ENCODE data around the gene MINDY4.

Gene MINDY4

DNA sequence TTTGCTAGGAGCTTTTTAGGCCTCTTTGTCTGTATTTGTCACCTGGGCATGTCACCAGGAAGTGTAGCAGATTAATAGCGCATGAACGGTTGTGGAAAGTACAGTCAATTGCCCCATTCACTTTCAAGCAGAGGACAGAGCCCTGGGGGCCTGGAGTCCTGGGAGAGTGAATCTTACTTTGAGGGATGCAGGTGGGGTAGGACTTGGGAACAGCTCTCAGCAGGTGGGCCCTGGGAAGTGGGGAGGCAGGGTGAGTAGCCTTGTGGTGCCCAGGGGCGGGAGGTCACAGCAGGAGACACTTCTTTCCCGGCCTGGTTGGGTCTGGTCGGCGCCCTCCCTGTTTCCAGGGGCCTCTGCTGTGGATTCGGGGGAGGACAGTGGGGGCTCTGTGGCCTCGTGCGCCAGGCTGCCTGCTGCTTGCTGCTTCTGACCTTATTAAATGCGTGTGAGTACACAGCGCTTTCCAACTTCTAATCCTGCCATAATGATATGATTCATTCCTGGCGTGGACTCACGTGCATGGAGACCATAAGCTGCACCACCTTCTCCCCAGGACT, 88.8 kb downstream of the MINDY4 start:
- no peak for DNase-seq

DNA sequence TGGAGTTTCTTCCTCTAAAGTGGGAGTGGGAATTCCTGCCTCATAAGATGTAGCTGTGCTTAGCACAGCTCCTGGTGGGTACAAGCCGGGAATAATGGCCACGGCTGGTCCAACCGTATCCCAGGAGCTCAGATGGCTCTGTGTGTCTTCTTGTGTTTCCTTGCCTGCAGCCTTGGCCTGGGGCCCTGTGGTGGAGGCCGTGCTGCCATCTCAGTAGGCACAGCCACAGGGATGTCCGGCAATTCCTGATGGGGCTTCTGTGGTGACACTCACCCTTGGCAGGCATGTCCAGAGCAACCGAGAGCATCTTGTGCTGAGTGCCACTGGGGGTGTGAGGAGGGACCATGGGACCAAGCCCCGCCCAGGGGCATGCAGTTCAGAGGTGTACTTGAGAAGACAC, 90.4 kb downstream of the MINDY4 start:
- DNase-seq: no peak

DNA sequence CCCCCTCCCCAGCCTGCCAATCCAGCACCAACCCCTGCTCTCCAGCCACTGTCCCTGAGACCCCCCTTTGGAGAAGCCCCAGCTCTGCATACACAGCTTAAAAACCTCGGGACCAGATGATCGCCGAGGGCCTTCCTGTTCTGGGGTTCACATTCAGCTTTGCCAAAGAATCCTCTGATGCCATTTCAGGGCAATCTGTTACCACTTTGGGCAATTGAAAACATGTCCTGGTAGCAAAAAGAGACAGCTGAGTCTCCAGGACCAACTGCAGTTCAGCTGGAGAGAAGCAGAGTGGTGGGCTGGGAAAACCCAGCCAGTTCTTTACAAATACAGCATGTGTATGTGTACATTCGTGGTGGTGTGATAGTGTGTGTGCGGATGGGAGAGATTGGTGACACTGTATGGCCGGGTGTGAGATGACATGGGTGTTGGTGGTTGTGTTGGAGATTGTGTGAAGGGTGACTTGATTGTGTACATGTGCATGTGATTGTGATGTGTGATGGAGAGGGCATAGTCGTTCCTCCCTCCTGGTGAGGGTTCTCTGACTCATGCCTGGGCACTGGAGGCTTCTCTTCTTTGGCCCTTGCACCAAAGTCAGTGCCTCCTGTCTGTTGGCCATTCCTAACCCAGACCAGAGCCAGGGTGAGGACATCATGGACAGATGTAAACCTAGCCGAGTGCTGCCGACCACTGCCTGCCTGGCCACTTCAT, 91.9 kb downstream of the MINDY4 start:
- DNase-seq: no peak

DNA sequence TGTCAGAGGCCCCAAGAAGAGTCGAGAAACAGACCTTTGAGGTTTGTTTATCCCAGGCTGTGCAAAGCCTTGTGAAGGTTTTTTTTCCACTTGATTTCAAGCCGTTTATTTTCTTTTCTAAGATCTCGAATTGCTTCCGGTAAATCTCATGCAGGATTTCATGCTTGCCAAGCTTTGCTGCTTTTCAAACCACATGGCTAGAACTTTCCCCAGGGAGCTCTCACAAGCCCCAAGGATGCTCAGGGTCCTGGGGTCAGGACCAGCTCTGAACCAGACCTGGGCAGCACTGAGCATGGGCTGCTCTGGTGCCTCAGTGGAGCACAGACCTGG, 92.5 kb downstream of the MINDY4 start:
- DNase-seq: no peak

DNA sequence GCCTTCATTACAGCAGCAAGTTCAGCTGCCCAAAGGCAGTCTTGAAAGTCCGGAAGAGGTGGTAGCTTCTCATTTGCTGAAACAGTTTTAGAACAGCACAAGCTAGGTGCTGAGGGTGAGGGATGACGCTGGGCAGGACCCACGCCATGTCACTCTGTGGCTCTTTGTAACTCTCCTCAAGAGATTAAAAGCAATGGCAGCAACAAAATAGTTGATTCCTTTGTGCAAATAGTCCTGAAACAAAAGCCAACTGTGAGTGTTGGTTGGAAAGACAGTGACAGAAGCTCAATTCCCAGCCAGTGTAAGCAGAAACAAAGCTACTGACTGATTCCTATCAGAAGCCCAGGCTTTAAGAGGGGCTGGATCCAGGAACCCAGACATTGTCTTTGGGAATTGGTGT, 92.9 kb downstream of the MINDY4 start:
- no peak for DNase-seq

DNA sequence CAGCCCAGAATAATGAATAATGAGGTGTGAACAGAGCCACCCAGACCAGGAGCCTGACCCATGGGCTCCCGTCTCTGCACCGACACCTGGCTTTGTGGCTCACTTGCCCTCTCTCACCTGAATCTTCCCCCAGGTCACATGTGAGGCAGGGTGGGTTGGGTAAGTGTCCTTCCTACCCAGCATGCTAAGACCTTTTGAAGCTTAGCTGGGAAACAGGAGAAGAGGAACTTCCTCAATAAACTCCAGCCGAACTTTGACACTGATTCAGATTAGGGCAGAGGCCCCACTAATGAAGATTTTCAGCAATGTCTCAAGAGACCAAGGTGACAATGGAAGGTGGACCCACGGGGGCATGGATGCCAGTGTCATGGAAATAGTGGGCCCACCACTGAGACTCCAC, 93.9 kb downstream of the MINDY4 start:
- DNase-seq: no peak

DNA sequence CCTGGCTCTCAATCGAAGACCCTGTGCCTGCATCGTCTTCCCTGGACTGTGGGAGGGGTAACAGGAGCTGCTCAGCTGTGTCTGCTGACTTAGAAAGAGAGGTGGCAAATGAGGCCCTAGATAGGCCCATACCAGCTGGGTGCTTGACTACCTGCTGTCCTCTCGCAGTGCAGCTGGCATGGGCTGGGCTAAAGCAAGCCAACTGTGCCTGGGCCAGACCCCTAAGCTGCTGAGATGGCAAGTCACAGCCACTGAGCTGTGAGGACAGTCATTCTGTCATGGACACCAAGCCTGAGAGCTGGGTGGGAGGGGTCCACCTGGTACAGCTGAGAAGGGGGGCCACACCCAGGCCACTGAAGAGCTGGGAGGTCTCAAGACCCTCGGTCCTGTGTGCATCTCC, 94.6 kb downstream of the MINDY4 start:
- DNase-seq: no peak

DNA sequence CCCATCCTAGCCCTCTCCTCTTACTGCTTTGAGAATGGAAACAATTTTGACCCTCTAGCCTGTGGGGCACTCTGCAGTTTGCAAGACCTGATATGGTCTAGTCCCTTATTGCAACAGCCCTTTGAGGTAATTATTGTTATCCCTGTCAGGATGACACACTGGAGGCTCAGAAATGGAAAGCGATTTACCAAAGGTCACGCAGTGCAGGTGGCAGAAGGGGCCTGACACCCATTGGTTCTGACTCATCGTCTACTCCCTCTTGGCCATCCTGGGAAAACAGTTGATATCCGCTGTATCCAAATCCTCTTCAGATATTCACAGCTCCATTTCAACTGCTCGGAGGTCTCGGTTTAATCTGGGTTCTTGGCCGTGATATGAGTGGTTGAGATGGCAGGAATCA, 95.7 kb downstream of the MINDY4 start:
- DNase-seq: no peak

DNA sequence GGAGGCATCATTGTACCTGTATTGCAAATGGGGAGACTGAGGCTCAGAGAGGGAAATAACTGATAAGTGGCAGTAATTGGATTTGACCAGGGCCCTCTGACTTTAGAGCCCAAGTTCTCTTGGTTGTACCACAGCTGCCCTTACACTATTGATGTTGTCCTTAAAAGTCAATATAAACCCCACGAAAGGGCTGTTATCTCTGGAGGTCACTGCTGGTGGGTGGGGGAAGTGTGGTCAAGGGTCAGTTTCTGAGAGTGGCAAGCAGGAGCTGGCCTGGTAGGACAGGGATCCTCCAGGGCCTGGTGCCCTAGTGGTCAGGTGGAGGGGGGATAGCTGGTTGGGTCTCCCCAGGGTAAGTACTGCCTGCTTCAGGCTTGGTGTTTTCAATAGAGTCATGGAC, 96.3 kb downstream of the MINDY4 start:
- DNase-seq: no peak

DNA sequence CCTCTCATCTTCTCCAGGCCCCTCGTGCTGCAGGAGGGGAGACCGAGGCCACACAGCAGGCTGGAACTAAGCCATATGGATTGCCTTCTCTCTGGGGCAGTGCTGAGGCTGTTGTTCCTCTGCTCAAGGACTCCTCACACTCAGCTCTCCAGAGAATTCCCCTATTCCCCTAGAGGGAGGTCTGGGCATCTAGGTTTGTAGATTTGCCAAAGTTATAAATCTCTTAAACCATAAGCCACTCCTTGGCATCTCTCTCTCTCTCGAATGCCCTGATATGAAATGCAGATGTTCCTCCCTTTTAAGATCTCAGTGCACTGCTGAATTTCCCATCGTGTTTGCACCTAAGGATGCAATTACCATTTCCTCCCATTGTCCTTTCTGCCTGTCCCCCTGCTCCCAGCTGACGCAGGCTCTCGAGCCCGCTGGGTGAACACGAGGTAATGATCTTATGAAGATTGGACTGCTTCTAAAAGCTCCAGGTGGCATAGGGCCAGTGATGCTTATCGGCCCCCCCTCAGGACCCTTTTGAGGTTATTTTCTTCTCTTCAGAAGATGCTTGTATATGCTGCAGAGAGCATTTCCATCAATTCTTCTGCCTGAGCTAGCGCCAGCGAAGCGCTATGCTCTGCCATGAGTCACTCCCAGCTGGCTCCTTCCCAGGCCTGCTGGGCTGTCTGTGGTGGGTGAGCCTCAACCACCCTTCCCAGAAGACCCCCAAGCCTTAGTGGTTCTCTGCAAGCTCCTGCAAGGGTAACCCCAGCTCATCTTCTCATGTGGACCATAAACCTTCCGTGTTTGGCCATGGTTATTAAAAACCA, 98.8 kb downstream of the MINDY4 start:
- DNase-seq: no peak

DNA sequence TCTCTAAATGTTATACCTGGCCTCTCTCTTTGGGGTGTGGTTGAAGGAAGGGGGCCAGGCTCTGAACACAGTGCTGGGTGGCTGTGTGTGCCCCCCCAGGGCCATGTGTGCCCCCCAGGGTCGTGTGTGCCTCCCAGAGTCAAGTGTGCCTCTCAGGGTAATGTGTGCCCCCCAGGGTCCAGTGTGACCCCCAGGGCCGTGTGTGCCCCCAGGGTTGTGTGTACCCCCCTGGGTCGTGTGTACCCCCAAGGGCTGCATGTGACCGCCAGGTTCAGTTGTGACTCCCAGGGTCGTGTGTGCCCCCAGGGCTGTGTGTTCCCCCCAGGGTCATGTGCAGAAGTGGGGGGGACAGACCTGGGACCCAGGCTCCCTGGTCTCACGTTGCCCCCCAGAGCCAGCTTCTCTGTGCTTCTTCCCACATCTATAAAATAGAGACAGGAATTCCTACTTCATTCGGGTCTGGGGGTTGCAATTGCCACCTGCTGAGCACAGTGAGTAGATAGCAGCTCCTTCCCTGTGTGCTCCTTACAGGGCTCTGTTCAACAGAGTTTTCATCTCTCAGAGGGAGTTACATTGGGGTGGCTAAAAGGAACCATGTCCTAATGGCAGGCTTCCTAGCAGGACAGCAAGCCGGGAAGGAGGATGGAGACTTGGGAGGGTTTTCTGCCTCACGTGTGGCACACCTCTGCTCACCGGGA, 99.8 kb downstream of the MINDY4 start:
- DNase-seq: no peak

DNA sequence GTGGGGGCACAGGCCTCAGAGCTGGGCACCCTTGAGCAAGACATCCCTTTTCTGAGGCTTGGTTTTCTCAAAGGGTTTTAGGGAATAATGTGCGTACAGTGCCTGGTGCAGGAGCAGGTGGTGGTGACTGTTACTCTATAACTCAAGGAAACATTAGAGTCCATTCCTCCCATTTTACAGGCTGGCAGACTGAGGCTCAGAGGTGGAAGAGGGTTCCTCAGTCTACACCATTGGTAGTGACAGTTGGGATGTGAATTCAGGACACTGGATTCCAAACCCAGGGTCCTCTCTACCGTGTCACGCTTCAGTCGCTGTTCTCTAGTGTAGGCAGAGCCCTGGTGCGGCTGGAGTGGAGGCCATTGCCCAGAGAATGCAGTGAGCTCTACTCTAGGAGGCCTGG, 100.4 kb downstream of the MINDY4 start:
- no peak for DNase-seq

DNA sequence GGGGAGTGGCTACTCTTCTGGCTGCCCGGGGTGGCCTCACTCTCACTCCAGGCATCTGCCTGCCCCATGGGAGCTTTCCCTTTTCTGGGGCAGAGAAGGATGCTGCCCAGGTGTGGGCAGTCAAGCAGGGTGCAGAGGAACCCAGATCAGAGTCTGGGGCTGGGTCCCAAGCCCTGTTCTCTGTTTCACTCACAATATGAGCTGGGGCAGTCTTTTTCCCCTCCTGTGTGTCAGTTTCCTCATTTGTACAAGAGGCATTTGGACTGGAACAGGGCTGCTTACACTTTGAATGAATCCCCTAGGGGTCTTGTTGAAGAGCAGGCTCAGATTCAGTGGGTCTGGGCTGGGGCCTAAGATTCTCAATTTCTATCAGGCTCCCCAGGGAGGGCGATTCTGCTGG, 102.0 kb downstream of the MINDY4 start:
- no peak for DNase-seq

DNA sequence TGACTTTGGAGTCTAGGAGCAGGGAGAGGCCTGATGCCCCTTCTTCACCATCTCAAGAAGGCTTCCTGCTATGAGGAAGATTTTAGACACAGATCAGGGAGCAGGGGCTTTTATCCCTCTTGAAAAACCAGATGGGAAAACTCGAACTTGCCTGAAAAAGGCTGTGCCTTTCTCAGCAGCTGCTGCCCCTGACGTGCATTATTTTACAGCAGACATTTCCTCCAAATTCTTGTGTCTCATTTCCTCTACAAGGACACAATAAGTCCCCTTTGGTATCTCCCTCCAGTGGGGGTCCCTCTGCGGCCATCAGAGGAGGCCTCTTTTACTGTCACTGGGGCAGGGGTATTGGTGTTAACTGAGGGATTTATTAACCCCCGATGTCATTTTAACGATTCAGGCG, 102.4 kb downstream of the MINDY4 start:
- no peak for DNase-seq

DNA sequence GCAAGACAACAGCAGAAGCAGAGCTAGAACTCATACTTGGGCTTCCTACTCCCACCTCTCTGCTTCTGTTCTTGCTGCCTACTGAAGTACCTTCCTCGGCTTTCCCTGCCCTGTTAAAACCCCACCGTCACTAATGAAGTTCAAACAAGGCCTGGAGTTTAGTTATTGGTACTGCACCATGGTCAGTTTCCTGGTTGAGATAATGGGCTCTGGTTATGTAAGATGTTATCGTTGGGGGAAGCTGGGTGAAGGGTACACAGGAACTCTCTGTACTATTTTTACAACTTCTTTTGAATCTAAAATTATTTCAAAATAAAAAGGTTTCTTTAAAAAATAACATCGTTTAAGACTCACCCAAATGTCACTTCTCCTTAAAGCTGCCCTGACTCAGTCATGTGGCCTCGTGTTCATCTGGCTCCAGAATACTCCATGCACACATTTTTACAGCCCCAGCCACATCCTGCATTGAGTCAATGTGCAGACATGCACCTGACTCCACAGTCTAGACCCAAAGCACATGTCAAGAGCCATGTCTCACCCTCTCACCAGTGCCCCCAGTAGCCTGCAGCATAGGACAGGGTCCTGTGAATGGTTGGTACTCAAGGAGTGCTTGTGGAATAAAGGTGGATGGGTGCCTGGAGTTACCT, 103.6 kb downstream of the MINDY4 start:
- no peak for DNase-seq

DNA sequence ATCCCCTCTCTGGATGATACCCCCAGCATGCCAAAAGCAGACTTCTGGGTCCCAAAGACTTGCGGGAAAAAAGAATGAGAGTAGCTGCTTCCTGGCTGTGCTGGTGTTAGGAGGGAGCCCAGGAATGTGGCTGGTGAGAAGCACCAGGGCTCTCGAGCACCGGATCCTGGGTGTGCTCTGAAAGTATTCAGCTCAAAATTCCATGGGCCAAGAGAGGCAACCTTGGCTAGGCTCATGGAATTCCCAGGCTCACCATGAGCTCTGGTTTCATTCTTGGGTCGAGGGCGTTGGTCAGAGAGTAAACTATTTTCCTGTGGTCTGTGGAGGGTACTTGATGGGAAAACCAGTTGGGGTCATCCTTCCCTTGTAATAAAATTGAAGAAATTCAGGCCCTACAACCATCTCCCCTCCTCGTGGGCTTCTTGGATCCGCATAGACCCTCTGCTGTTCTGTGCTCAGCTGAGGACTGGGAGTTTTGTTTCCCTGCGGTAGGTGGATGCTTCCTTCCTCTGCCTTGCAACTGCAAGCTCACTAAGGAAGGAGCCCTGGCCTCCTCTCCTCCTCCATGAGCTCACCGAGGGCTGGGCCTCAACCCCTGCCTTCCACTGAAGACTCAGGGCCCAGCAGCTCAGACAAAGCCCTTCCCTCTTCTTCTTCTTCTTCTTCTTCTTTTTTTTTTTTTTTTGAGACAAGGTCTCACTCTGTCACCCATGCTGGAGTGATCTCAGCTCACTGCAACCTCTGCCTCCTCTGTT, 106.0 kb downstream of the MINDY4 start:
- DNase-seq: no peak

DNA sequence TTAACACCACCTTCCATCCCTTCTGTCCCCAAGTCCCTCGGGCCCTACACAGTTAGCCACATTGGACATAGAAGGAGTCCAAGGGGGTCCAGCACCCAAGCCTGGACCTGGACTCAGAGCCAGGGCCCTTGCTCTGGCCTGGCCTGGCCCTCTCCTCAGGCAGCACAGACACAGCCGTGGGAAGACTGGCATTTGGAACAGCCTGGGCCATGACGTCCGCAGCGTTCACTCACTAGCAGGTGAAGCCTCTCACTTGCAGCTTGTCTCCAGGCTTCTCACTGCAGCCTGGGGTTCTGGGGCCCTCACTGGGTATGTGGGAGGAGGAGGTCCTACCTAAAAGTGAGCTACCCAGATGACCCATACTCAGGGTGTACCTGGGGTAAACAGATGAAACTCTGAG, 106.8 kb downstream of the MINDY4 start:
- DNase-seq: no peak

DNA sequence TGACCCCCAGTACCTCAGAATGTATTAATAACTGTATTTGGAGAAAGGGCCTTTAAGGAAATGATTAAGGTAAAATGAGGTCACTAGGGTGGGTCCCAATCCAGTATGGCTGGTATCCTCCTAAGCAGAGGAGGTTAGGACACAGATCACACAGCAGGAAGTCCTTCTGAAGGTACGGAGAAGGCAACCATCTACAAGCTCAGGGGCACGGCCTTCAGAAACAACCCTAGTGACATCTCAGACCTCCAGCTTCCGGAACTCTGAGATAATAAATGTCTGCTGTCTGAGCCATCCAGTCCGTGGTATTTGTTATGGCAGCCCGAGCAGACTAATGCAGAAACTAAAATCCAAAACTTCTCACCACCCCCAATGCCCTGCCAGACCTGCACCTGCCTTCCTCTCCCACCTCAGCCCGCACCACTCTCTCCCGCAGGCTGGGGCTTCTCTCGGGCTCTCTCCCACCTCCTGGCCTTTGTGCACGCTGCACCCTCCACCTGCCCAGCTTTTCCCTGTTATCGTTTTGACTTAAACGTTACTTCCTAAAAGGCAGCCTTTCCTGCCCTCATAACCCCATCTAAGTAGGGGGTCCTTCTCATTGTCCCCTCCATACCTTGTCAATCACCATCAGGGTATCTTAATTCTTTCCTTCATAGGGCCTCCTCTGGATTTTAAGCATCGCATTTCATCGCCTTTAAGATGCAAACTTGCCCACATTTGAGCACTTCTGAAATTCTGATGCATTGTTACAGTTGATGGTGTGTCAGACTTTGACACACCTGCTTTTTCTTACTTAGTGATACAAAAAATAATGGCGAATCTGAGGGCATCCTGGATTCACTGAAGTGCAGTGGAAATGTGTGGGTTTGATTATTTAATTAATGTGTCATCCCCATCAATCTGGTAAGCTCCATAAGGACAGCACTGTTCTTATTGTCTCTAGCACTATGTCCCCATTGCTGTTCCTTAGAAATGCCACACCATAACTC, 108.2 kb downstream of the MINDY4 start:
- no peak for DNase-seq

DNA sequence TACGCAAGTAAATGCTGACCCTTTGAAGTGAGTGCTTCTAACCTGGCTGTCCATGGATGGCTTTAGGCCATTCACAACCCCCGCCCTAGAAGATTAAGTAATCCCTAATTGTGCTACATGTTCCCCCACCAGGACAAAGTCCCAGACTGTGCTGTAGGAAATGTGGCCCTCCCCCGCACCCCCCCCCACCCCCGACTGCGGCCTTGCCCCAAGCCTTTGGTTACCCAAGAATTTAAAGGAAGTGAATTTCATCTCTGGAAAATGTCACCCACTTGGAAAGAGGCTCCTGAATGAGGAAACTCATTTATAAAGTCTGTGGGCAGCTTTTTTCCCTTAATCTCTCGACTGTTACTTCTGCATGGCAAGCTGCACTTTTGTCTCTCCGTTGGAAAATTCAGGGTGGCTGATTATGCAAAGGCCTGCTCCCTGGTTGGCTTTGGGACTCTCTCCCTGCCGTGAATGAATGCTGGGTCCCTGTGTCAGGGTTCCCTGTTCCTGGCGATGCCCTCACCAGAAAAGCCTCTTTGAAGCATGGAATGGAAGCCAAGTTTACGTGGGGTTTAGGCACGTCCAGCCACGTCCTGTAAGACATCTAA, 109.0 kb downstream of the MINDY4 start:
- no peak for DNase-seq

DNA sequence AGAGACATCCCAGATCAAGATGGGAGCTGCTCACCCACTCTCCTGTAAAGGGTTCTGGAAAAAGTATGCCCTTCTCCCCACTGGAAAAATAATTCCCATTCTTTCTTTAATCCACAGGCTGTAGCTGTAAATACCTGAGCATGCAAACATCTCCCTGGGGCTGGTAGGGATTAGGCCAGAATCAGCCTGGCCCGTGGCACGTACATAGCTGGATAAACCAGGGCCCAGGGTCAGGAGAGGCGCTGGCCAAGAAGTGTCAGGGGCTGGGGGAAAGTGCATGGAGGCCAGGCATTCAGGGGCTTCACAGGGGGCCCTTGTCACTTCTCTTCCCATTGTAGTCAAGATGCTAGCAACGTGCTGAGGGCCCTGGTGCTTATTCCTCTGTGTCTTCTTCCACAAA, 109.7 kb downstream of the MINDY4 start:
- DNase-seq: no peak

DNA sequence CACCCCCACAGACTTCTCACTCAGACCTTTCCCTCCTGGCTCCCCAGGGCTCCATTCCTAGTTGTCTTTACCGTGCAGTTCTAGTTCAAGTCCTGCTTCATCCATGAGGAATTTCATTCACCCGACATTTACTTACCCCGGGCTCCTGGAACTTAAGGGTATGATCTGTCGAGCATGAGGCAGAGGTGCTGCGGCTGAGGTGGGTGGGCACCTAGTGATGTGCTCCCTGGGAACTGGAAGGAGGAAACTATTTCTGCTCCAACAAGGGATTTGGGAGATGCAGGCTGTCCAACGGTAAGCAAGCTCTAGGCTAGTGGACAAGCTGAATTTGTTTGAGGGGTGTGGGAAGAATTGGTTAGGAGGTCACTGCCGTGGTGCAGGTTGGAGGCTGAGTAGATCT, 110.2 kb downstream of the MINDY4 start:
- DNase-seq: no peak
